Measurements from ENCODE around the gene ACBD4. TPM values are rescaled to one million over a fixed set of nuclear protein-coding genes. Genes with fewer than 3 reads are reported as not detected.

Gene ACBD4, protein sequence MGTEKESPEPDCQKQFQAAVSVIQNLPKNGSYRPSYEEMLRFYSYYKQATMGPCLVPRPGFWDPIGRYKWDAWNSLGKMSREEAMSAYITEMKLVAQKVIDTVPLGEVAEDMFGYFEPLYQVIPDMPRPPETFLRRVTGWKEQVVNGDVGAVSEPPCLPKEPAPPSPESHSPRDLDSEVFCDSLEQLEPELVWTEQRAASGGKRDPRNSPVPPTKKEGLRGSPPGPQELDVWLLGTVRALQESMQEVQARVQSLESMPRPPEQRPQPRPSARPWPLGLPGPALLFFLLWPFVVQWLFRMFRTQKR
- 3.5 TPM for total RNA-seq

GRCh38 chr17:45135192-45135977 lies at the start of gene ACBD4:
TSS of gene ACBD4 (plus strand) at chr17:45135687. CDS start at chr17:45136145, 458 bp downstream.

DNA sequence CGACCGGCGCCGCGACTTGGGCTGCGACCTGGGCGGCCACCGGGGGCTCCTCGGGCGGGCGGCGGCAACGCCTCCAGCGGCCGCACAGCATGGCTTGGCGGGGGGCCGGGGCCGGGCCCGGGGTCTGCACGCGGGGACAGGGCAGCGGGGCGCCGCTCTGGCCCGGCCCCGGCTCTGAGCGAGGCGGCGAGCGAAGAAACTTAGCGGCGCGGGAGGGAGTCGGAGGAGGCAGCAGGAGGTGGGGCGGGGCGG lies 3.2 kb upstream of the ACBD4 start, which contains the start of gene PLCD3:
Gene PLCD3, minus strand, starts transcription at position 196 of the 252 bp plus-strand sequence. Its CDS starts 105 bp downstream, at position 91.

GRCh38 chr17:45148183-45149036 lies 12.9 kb downstream of the ACBD4 start, which contains the start of gene HEXIM1:
TSS of gene HEXIM1 (plus strand) at chr17:45148475. CDS start at chr17:45149191, 716 bp downstream.

GRCh38 chr17:45161288-45162024 lies 26.0 kb downstream of the ACBD4 start, which contains the start of gene HEXIM2:
TSS of gene HEXIM2 (plus strand) at chr17:45161875. CDS start at chr17:45162794, 919 bp downstream.

Small RNAs within 50 kb of the gene (small RNA-seq; reads per million reads assigned to genes)
- not detected for gene MIR6784

Other genes with a start within 250 kb of the ACBD4 start
- 101 TPM for gene EFTUD2, start 236.2 kb upstream of the ACBD4 start, total RNA-seq
- gene GFAP, start 220.2 kb upstream of the ACBD4 start, total RNA-seq = 1,198 TPM
- gene KIF18B, start 187.9 kb upstream of the ACBD4 start, total RNA-seq = 1.4 TPM
- 8.3 TPM for gene C1QL1, start 167.4 kb upstream of the ACBD4 start, total RNA-seq
- gene DCAKD, start 84.1 kb upstream of the ACBD4 start, total RNA-seq = 49.8 TPM
- gene NMT1, start 74.4 kb upstream of the ACBD4 start, total RNA-seq = 35.1 TPM
- 14.1 TPM for gene PLCD3, start 3.2 kb upstream of the ACBD4 start, total RNA-seq
- 14.1 TPM for gene HEXIM1, start 12.8 kb downstream of the ACBD4 start, total RNA-seq
- 10.4 TPM for gene HEXIM2, start 26.2 kb downstream of the ACBD4 start, total RNA-seq
- gene FMNL1, start 86.2 kb downstream of the ACBD4 start, total RNA-seq = 11.1 TPM
- not detected for gene SPATA32, start 126.4 kb downstream of the ACBD4 start, total RNA-seq
- 1.6 TPM for gene MAP3K14, start 181.3 kb downstream of the ACBD4 start, total RNA-seq